Natural killer cell treated with Interleukin-12 subunit alpha and Interleukin-12 subunit beta and Interleukin-15 and Interleukin-18, amount 100 ng/mL, for 72 hours (primary cell): Measurements from ENCODE around the gene MYADML2. TPM values are rescaled to one million over a fixed set of nuclear protein-coding genes. Genes with fewer than 3 reads are reported as not detected.
A peak's percentile ranks its signal among the peaks of the same experiment; 100 is the strongest.

Experiments used
- ATAC-seq, 2 donors: fragments of 150-1000 bp; cut with Tn5 transposase in 1 of 2; sonication (Bioruptor Pico), chemical (Tn5 transposase) in 1 of 2; 2 replicates each; pipeline ENCODE4 v1.10.0; 2021
- DNase-seq: peaks from one replicate; pipeline ENCODE4 v3.0.0; 2022; ENCODE audit warnings: low spot score
- H3K27ac Mint-ChIP-seq, 2 donors: 1 replicate in 1 of 2; 2 replicates in 1 of 2; pipeline ENCODE4 v1.8.0; 2022; ENCODE audit warnings: mixed read lengths in 2 of 2, mild to moderate bottlenecking in 1 of 2, moderate library complexity in 1 of 2
- H3K27me3 Mint-ChIP-seq, 2 donors: 1 replicate in 1 of 2; 2 replicates in 1 of 2; pipeline ENCODE4 v1.8.0; 2022; ENCODE audit warnings: mixed read lengths in 2 of 2
- H3K36me3 Mint-ChIP-seq: one replicate; pipeline ENCODE4 v1.8.0; 2022; ENCODE audit warnings: mixed read lengths
- H3K4me1 Mint-ChIP-seq, 2 donors: 1 replicate in 1 of 2; 2 replicates in 1 of 2; pipeline ENCODE4 v1.8.0; 2022; ENCODE audit warnings: low read depth in 2 of 2, mixed read lengths in 2 of 2, mild to moderate bottlenecking in 1 of 2
- H3K4me3 Mint-ChIP-seq: one replicate; pipeline ENCODE4 v1.8.0; 2022; ENCODE audit warnings: mixed read lengths
- H3K9me3 Mint-ChIP-seq: 2 replicates; pipeline ENCODE4 v1.8.0; 2022; ENCODE audit warnings: mixed read lengths
- total RNA-seq, 2 donors: library from RNA; stranded (reverse); gene quantifications; one replicate each; pipeline ENCODE4 v1.2.3, GENCODE V29; 2022

MYADML2 gene
- total RNA-seq, 2 donors from 2014 or later, result not detected

DNA sequence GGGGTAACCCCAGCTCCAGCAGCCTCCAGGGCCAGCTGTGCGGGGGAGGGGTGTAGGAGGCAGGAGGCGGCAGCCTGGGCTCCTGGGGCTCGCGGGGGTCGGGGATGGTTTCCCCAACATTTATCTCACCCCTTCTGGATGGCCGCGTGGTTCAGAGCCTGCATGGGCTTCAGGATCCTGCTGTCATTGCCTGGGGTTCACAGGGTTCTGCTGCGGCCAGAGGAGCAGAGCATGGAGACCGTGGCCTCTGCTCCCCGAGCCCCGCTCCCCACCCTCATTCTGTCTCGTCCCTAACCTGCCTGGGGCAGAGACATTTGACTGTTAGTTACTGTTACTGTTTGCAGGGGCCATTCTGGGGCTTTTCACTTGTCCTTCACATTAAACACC is 4.9 kb downstream of the MYADML2 start:
- peaks cover 6% of the 10 kb centered on the region in 2 donors for H3K4me1 Mint-ChIP-seq
- no peaks in the 10 kb centered on the region for H3K27me3 Mint-ChIP-seq
- no peak overlapping the region for H3K27ac Mint-ChIP-seq
- H3K36me3 Mint-ChIP-seq, result no peaks in the 10 kb centered on the region
- no peak overlapping the region for H3K4me3 Mint-ChIP-seq
- DNase-seq (no peak), ATAC-seq (no peak)
- no peaks in the 10 kb centered on the region for H3K9me3 Mint-ChIP-seq

DNA sequence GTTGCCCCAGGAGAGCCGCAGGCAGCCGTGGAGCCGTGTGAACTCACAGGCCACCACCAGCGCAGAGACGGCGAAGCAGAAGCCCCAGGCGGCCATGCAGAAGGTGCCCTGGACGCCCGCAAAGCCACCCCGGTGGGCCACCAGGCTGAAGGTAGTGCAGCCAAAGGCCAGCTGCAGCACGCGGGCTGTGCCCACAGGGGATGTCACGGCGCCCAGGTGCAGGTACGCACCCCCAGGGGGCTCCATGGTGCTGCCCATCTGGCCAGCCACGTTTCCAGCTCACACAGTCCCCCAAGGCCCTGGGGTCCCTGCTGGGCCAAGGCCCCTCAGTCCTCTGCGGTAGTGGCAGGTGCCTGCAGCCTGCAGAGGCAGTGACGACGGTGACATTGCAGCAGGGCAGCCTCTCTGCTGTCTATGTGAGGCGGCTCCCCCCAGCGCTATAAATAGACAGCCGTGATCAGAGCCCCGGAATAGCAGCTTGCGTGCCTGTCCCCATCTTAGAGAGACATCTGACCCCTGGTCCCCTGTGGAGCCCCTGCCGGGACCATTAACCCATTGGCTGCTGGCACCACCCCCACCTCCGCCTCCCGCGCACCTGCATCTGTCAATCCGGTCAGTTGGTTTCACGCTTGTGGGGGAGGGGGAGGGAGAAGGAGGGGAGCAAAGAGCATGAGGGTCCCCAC is 5.4 kb downstream of the MYADML2 start:
- H3K27me3 Mint-ChIP-seq, result no peaks in the 10 kb centered on the region
- no peak for DNase-seq
- H3K36me3 Mint-ChIP-seq, result no peaks in the 10 kb centered on the region
- ATAC-seq, result no peak
- H3K27ac Mint-ChIP-seq, result no peak overlapping the region
- H3K4me3 Mint-ChIP-seq, result no peak overlapping the region
- H3K4me1 Mint-ChIP-seq, result peaks cover 6% of the 10 kb centered on the region in 2 donors
- no peaks in the 10 kb centered on the region for H3K9me3 Mint-ChIP-seq

- Mint-ChIP-seq H3K4me1 (peaks cover 6 to 7% of the 10 kb centered on the region in 2 donors), H3K36me3 (no peaks in the 10 kb centered on the region), H3K27ac (no peak overlapping the region), H3K4me3 (no peak overlapping the region), H3K9me3 (no peaks in the 10 kb centered on the region), H3K27me3 (no peaks in the 10 kb centered on the region)
- no peak for DNase-seq
- ATAC-seq, result no peak
Observed at GRCh38 chr17:81940538-81941483, 6.2 kb downstream of the MYADML2 start.

DNA sequence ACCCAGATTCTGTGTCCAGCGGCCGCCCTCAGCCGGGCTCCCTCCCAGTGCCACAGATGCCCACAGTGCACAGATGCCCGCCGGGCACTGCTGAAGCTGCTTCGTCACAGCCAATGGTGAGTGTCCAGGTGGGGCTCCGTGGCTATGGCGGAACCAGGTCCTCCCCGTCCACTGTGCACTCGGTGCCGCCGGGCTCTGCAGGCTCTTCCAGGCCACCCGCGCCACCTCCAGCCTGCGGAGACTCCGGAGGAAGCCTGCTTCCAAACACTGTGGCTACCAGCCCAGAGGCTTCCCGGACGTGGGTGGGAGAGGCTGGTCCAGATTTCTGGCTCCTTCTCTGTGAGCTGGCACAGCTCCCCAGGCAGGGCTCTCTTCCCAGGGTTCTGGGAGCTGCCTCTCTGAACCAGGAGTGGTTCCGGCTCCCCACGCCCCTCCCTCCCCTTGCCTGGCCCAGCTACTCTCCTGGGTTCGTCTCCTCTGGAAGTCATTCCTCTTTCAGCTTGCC is 7.1 kb downstream of the MYADML2 start:
- H3K9me3 Mint-ChIP-seq, result no peaks in the 10 kb centered on the region
- ATAC-seq, result no peak
- DNase-seq, result no peak
- no peaks in the 10 kb centered on the region for H3K36me3 Mint-ChIP-seq
- no peak overlapping the region for H3K4me3 Mint-ChIP-seq
- peaks cover 6 to 9% of the 10 kb centered on the region in 2 donors for H3K4me1 Mint-ChIP-seq
- H3K27me3 Mint-ChIP-seq, result no peaks in the 10 kb centered on the region
- no peak overlapping the region for H3K27ac Mint-ChIP-seq

- DNase-seq (no peak), ATAC-seq (no peak)
- no peaks in the 10 kb centered on the region for H3K36me3 Mint-ChIP-seq
- H3K27me3 Mint-ChIP-seq, result no peaks in the 10 kb centered on the region
- peaks cover 6 to 9% of the 10 kb centered on the region in 2 donors for H3K4me1 Mint-ChIP-seq
- H3K4me3 Mint-ChIP-seq, result no peak overlapping the region
- H3K27ac Mint-ChIP-seq, result no peak overlapping the region
- no peaks in the 10 kb centered on the region for H3K9me3 Mint-ChIP-seq
Observed at GRCh38 chr17:81939218-81939617, 7.8 kb downstream of the MYADML2 start.

GRCh38 chr17:81935709-81936084 is 11.3 kb downstream of the MYADML2 start:
- no peaks in the 10 kb centered on the region for H3K9me3 Mint-ChIP-seq
- peaks cover 0 to 7% of the 10 kb centered on the region in 2 donors for H3K27me3 Mint-ChIP-seq
- peak overlapping the region; percentile 52 for H3K4me3 Mint-ChIP-seq
- H3K4me1 Mint-ChIP-seq, result peaks cover 6 to 12% of the 10 kb centered on the region in 2 donors
- DNase-seq (no peak), ATAC-seq (no peak)
- H3K27ac Mint-ChIP-seq, result no peak overlapping the region
- no peaks in the 10 kb centered on the region for H3K36me3 Mint-ChIP-seq

GRCh38 chr17:81934850-81935708 is 12.0 kb downstream of the MYADML2 start:
- Mint-ChIP-seq H3K27me3 (peaks cover 0 to 7% of the 10 kb centered on the region in 2 donors), H3K27ac (no peak overlapping the region), H3K9me3 (no peaks in the 10 kb centered on the region), H3K4me1 (peaks cover 6 to 12% of the 10 kb centered on the region in 2 donors), H3K36me3 (no peaks in the 10 kb centered on the region), H3K4me3 (no peak overlapping the region)
- ATAC-seq, result no peak
- no peak for DNase-seq

DNA sequence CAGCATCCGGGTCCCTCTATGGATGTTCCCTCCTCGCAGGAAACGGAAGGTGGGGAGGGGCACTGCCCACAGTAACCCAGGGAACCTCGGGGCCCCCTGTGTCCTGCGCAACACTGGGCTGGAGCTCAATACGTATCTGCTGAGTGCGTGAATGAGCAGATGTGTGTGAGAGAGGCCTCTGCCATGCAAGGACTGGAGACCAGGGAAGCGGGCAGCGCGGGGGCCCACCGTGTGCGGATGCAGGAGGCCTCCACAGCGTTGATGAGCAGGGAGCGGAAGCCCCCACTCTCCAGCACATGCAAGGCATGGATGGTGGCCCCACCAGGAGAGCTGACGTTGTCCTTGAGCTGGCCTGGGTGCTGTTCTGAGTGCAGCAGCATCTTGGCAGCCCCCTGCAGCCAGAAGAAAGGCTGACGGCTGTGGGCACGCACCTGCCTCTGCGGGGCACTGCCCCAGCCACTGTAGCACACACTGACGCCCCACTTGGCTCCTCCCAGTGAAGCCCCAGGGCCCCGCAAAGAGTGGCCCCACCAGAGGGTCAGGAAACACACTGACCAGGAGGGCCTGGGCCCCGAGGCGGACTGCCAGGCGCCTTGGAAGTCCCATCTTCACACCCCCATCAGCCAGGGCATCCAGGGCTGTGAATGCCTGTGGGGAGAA is 12.8 kb downstream of the MYADML2 start:
- no peak for ATAC-seq
- peaks cover 6 to 12% of the 10 kb centered on the region in 2 donors for H3K4me1 Mint-ChIP-seq
- peaks cover 0 to 7% of the 10 kb centered on the region in 2 donors for H3K27me3 Mint-ChIP-seq
- DNase-seq, result no peak
- no peaks in the 10 kb centered on the region for H3K36me3 Mint-ChIP-seq
- H3K4me3 Mint-ChIP-seq, result no peak overlapping the region
- no peak overlapping the region for H3K27ac Mint-ChIP-seq
- no peaks in the 10 kb centered on the region for H3K9me3 Mint-ChIP-seq

- Mint-ChIP-seq H3K27ac (no peak overlapping the region), H3K27me3 (peaks cover 0 to 7% of the 10 kb centered on the region in 2 donors), H3K4me1 (peaks cover 6 to 12% of the 10 kb centered on the region in 2 donors), H3K9me3 (no peaks in the 10 kb centered on the region), H3K36me3 (no peaks in the 10 kb centered on the region), H3K4me3 (no peak overlapping the region)
- DNase-seq (no peak), ATAC-seq (no peak)
Observed at GRCh38 chr17:81933178-81933699, 13.8 kb downstream of the MYADML2 start.

DNA sequence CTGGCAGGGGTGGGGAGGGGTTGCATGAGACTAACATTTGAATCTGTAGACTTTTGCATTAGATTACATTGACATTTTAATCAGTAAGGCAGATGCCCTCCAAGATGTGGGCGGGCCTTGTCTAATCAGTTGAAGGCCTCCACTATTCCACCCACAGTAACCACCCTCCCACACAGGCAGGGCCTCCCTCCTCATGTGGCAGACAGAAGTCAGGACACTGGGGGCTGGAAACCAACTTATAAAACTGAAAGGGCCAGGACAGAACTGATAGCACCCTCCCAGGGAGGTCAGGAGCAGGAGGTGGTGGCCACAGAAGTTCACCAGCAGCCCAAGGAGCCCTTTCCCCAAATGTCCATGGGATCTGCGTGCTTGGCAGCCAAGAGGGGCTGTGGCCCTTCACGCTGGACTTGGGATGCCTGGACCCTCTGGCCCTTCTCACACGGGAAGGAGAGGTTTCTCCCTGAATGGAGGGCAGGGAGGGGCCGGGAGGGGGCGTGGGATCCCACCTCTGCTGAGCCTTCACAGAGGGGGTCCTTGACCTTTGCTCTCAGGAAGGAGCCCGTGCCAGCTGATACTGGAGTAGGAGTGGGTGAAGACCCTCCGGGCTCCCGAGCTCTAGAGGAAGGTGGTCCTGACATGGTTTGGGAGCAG is 14.6 kb downstream of the MYADML2 start:
- ATAC-seq, result no peak
- no peaks in the 10 kb centered on the region for H3K9me3 Mint-ChIP-seq
- DNase-seq, result no peak
- H3K4me3 Mint-ChIP-seq, result no peak overlapping the region
- no peak overlapping the region for H3K27ac Mint-ChIP-seq
- peaks cover 1 to 8% of the 10 kb centered on the region in 2 donors for H3K4me1 Mint-ChIP-seq
- H3K36me3 Mint-ChIP-seq, result no peaks in the 10 kb centered on the region
- peaks cover 0 to 7% of the 10 kb centered on the region in 2 donors for H3K27me3 Mint-ChIP-seq

- ATAC-seq, result no peak
Observed at GRCh38 chr17:81931557-81932332, 15.3 kb downstream of the MYADML2 start.

DNA sequence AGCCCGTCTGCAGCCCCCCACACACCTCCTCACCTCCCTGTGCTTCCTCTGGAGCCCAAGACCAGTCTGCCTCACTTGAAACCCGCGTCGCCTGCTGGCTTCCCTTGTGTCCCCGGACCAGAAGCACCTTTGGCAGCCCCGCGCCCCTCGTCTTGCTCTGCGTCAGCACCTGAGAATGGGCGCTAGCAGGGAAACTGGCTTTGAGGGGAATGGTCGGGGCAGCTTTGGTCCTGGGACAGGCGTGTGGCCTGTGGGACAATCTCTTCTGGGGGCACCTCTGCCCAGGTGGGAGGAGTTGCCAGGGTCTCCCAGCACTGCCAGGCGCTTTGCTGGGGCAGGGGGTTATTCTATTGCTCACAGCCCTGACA is 15.9 kb downstream of the MYADML2 start:
- H3K4me1 Mint-ChIP-seq, result peaks cover 4 to 9% of the 10 kb centered on the region in 2 donors

More at GRCh38 chr17:81931557-81932332, 15.3 kb downstream of the MYADML2 start:
- Mint-ChIP-seq H3K27ac (no peak overlapping the region), H3K36me3 (no peaks in the 10 kb centered on the region), H3K9me3 (no peaks in the 10 kb centered on the region), H3K4me3 (no peak overlapping the region), H3K27me3 (peaks cover 0 to 7% of the 10 kb centered on the region in 2 donors), H3K4me1 (peaks cover 0 to 7% of the 10 kb centered on the region in 2 donors)
- DNase-seq, result no peak

More for the DNA sequence above, 15.9 kb downstream of the MYADML2 start:
- no peaks in the 10 kb centered on the region for H3K36me3 Mint-ChIP-seq
- ATAC-seq (no peak), DNase-seq (no peak)
- H3K9me3 Mint-ChIP-seq, result no peaks in the 10 kb centered on the region
- H3K27me3 Mint-ChIP-seq, result peaks cover 0 to 7% of the 10 kb centered on the region in 2 donors
- H3K4me3 Mint-ChIP-seq, result no peak overlapping the region
- H3K27ac Mint-ChIP-seq, result no peak overlapping the region
